Activated T-helper 1 cell treated with anti-CD3 and anti-CD28 coated beads, Interleukin-2, amount 50 U/mL, for 16 hours (primary cell): ENCODE results near the gene SYT9.

Experiments
- DNase-seq, 2 donors: peaks; one replicate each; pipeline ENCODE4 v3.0.0-alpha.2; 2020; ENCODE audit warnings: low read depth in 1 of 2, low spot score in 1 of 2

SYT9 gene

GRCh38 chr11:7251836-7252682 lies at the start of gene SYT9:
TSS of gene SYT9 (plus strand) at chr11:7251904. CDS start at chr11:7252187, 283 bp downstream.
- no peak for DNase-seq

- no peak for DNase-seq
These were observed 49.3 kb upstream of the SYT9 start for GRCh38 chr11:7202412-7202811.

- no peak for DNase-seq
These were observed 46.9 kb upstream of the SYT9 start for GRCh38 chr11:7204778-7205177.

DNA sequence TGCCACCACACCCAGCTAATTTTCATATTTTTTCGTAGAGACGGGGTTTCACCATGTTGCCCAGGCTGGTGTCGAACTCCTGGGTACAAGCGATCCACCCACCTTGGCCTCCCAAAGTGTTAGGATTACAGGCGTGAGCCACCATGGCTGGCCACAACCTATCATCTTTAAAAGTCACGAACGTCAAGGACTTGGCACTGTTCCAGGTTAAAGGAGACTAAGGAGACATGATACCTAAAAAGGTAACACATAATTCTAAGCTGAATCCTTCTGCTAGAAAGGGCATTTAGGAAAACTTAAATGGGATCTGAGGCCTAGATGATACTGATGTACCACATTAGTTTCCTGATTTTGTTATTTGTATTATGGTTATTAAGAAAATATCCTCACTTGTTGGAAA lies 43.3 kb upstream of the SYT9 start:
- DNase-seq: no peak

DNA sequence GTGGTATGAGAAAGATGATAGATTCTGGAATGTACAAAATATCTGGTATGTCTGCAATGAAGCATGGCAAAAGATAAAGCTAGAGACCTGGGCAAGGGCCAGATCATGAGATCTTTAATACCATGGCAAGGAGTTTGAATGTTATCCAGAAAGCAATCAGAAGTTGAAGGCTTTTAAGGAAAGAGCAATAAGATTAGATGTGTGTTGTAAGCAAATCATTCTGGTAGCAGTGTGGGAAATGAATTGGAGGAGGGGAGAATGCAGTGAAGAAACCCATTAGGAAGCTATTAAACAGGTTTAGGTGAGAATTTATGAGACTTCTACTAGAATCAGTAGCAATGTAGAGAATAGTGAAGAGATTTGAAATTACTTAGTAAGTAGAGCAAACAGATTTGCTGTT lies 32.2 kb upstream of the SYT9 start:
- DNase-seq: no peak

DNA sequence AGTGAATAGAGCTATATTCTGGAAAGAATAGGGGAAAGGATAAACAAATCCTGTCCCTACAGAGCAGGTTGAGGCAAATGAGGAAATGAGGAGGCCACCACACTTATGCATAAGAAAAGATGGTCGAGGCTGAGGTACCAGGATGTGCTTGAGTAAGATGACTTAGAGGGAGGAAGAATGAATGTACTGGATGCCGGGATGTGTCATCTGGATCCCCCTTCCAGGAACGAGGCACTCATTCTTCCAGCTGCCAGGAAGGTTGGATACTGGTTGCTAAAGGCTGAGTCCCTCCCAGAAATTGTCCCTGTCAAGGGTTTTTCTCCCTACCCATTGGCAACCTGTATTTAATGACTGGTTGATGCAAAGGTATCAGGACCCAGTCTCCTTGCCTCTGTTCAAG lies 31.1 kb upstream of the SYT9 start:
- DNase-seq: no peak

- no peak for DNase-seq
These were observed 29.1 kb upstream of the SYT9 start for GRCh38 chr11:7222619-7223018.

GRCh38 chr11:7239877-7240276 lies 11.8 kb upstream of the SYT9 start:
- no peak for DNase-seq

DNA sequence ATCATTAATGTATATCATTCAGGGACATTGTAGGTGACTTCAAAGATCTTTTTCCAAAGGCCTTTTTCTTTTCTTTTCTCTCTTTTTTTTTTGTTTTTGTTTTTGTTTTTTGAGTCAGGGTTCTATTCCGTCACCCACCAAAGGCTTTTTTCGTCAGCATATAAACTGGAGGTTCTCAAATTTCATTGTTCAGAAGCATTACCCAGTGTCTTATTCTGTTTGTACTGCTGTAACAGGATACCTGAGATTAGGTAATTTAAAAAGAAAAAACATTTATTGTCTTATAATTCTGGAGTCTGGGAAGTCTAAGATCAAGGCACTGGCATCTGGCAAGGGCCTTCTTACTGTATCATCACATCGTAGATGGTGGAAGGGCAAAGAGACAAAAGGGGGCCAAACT lies 6.4 kb upstream of the SYT9 start:
- DNase-seq: no peak

DNA sequence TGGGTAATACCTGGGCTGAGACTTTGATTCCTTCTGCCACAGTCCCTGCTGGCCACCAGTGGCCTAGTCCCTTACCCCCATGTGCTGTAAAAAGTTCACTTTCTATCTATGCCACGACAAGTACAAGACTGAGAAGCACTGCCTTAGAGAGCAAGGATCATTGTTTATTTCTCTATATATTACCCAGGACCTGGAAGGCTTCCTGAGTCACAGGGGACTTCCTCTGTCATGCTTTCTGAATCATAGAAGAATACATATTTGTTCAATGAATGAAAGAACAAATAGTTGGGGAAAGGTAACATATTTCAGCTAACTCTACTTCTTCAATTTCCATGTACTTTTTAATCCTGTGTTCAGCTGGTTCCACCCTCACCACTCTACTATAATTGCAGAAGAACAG lies 5.5 kb upstream of the SYT9 start:
- no peak for DNase-seq

- DNase-seq: no peak
These were observed 1.5 kb upstream of the SYT9 start for GRCh38 chr11:7250166-7250565.

DNA sequence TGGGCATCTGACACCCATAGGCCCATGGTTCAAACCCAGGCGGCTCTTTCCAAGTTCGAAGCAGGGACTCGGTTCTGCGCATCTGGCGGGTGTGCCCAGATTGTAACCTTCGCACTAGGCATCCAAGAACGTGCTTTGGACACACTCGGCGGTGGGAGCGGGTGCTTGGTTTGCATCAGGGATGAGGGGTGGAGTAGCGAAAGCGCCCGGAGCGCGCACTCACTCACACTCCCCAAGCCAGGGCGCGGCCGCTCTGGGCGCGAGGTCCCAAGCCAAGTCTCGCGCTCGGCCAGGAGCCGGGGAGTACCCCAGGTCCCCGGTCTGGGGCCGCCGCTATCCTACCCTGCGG lies 243 bp upstream of the SYT9 start:
- no peak for DNase-seq

- DNase-seq: no peak
These were observed 1.0 kb downstream of the SYT9 start for GRCh38 chr11:7252683-7253213.

DNA sequence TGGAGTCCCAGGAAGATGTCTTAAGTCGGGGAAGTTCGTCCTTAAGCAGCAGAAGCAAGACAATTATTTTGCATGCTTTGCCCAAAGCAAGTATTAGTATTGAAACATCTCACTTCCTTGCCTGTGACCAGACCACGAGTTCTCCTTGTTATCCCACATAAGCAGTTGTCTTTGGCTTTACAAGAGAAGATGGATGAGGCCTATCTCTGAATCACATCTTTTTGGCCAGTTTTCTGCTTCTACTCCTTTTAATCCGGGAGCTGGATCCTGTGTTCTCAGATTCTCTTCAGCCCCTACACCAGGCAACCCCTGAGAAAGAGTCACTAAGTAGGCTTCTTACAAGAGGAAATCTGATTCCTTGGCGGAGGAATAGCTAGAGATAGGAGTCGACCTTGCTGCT lies 2.1 kb downstream of the SYT9 start:
- no peak for DNase-seq

- no peak for DNase-seq
These were observed 3.1 kb downstream of the SYT9 start for GRCh38 chr11:7254731-7255291.

- no peak for DNase-seq
These were observed 5.2 kb downstream of the SYT9 start for GRCh38 chr11:7256943-7257342.

GRCh38 chr11:7257724-7258123 lies 6.0 kb downstream of the SYT9 start:
- DNase-seq: no peak

- DNase-seq: no peak
These were observed 9.9 kb downstream of the SYT9 start for GRCh38 chr11:7261578-7261977.

DNA sequence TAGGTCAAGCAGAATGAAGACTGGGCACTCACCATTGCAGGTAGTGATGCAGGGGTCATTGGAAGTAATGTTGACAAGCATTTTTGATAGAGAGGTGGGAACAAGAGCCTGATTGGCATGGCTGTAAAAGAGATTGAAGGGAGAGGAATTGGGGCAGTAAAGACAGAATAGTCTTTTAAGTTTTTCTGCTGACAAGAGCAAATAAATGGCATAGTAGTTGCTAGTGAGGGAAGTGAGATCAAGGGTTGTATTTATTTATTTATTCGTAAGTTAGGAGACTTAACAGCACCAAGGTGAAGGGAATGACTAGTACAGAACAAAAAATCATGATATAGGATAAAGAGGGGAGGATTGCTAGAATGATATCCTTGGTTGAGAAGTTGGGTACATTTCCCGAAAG lies 11.0 kb downstream of the SYT9 start:
- DNase-seq: no peak

DNA sequence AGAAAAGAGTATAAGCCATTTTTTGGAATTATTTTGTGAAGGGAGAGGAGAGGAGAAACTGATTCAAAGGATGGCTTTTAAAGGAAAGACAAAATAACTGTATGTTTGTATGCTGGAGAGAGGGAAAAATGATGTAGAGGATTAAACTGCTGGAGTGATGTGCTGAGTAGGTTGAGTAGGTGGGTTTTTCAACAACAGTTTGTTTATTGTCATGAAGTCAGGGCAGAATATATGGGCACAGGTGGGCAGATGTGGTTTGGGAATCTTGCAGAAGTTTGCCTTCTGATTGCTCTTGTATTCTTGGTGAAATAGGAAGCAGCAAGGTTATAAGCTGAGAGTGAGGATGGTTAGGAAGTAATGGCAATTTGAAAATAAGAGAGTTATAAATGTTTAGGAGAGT lies 12.1 kb downstream of the SYT9 start:
- DNase-seq: no peak

GRCh38 chr11:7268758-7269157 lies 17.1 kb downstream of the SYT9 start:
- DNase-seq: no peak

GRCh38 chr11:7270233-7270865 lies 18.6 kb downstream of the SYT9 start:
- DNase-seq: no peak
